Natural killer cell (primary cell): ENCODE data around the gene PTPRA. TPM values are rescaled to one million over a fixed set of nuclear protein-coding genes. Genes with fewer than 3 reads are reported as not detected.

Source experiments
- ATAC-seq, 3 donors: fragments of 150-1000 bp in 2 of 3; fragments of 200-7000 bp in 1 of 3; cut with Tn5 transposase; 1 replicate in 1 of 3; 2 replicates in 2 of 3; pipeline ENCODE4 v1.10.0; 2021; ENCODE audit warnings: mild to moderate bottlenecking in 2 of 3, moderate library complexity in 2 of 3
- DNase-seq, 2 donors: peaks; one replicate each; pipeline versions ENCODE4 v3.0.0 to v3.0.0-alpha.2; 2013 to 2021; ENCODE audit warnings: mixed read lengths in 1 of 2
- H3K27ac ChIP-seq: one replicate; pipeline ENCODE4 v1.5.1; 2013; ENCODE audit warnings: mild to moderate bottlenecking, low read length
- H3K27me3 ChIP-seq: one replicate; pipeline ENCODE4 v1.6.1; 2013; ENCODE audit warnings: low read length; ENCODE audit not compliant: control insufficient read depth, insufficient read depth
- H3K36me3 ChIP-seq: one replicate; pipeline ENCODE4 v1.6.1; 2013; ENCODE audit warnings: low read length; ENCODE audit not compliant: control insufficient read depth, insufficient read depth
- H3K4me1 ChIP-seq: one replicate; pipeline ENCODE4 v1.6.1; 2013; ENCODE audit warnings: low read length; ENCODE audit not compliant: control insufficient read depth, insufficient read depth
- H3K4me3 ChIP-seq: one replicate; pipeline ENCODE4 v1.5.1; 2013; ENCODE audit warnings: low read length
- H3K9me3 ChIP-seq: one replicate; pipeline ENCODE4 v1.6.1; 2013; ENCODE audit warnings: low read length; ENCODE audit not compliant: control insufficient read depth, insufficient read depth
- H3K27ac Mint-ChIP-seq, 2 donors: one replicate each; pipeline ENCODE4 v1.8.0; 2022; ENCODE audit warnings: mild to moderate bottlenecking in 2 of 2, mixed read lengths in 2 of 2, moderate library complexity in 1 of 2
- H3K27me3 Mint-ChIP-seq, 2 donors: one replicate each; pipeline ENCODE4 v1.8.0; 2022; ENCODE audit warnings: low read depth in 2 of 2, mixed read lengths in 2 of 2
- H3K36me3 Mint-ChIP-seq: one replicate; pipeline ENCODE4 v1.8.0; 2022; ENCODE audit warnings: mixed read lengths
- H3K4me1 Mint-ChIP-seq, 2 donors: one replicate each; pipeline ENCODE4 v1.8.0; 2022; ENCODE audit warnings: mixed read lengths in 2 of 2
- H3K4me3 Mint-ChIP-seq: one replicate; pipeline ENCODE4 v1.8.0; 2022; ENCODE audit warnings: mild to moderate bottlenecking, moderate library complexity, mixed read lengths
- H3K9me3 Mint-ChIP-seq, 2 donors: one replicate each; pipeline ENCODE4 v1.8.0; 2022; ENCODE audit warnings: mixed read lengths in 2 of 2
- whole genome bisulfite sequencing: methylation state at CpG from one replicate; pipeline ENCODE4 v1.1.7; 2013; ENCODE audit warnings: missing lambda C conversion rate; ENCODE audit not compliant: insufficient coverage; 5-methylcytosine and 5-hydroxymethylcytosine counted together
- intact Hi-C: fragments of 100-400 bp; cut with micrococcal nuclease; formaldehyde crosslinking; loops from one replicate; pipeline ENCODE4 v1.14.2; 2022
- total RNA-seq, 4 donors: library from RNA; stranded (reverse); fragments of 120-200 nt in 1 of 4; gene quantifications; one replicate each; pipeline versions ENCODE4 v1.2.3 to v1.2.4, GENCODE V29; 2013 to 2022
- TF ChIP-seq, protein P1 (sequence below): fragments of 200-600 bp; IDR thresholded peaks from one replicate; pipeline ENCODE4 v1.8.0; 2022; ENCODE audit warnings: antibody characterized with exemption

PTPRA gene
- total RNA-seq, 3 donors from 2014 or later (not counting 1 experiment from before 2014, with no cell fraction given), result 125 to 172 (median 141) TPM

GRCh38 chr20:2867081-2867864, 6.0 kb upstream of the PTPRA start:
- peak overlapping the region; percentile 13 for H3K4me3 Mint-ChIP-seq
- H3K27ac Mint-ChIP-seq, result peak overlapping the region; percentile 89 to 97
- Histone ChIP-seq H3K4me1 (peaks cover 70% of the 10 kb centered on the region), H3K27ac (peak overlapping the region; percentile 63), H3K27me3 (no peaks in the 10 kb centered on the region), H3K9me3 (no peaks in the 10 kb centered on the region), H3K4me3 (no peak overlapping the region), H3K36me3 (peaks cover 19% of the 10 kb centered on the region)
- H3K36me3 Mint-ChIP-seq, result no peaks in the 10 kb centered on the region
- 63% methylated on average over 11 of the region's 12 CpGs for WGBS
- TF ChIP-seq, protein P1, sequence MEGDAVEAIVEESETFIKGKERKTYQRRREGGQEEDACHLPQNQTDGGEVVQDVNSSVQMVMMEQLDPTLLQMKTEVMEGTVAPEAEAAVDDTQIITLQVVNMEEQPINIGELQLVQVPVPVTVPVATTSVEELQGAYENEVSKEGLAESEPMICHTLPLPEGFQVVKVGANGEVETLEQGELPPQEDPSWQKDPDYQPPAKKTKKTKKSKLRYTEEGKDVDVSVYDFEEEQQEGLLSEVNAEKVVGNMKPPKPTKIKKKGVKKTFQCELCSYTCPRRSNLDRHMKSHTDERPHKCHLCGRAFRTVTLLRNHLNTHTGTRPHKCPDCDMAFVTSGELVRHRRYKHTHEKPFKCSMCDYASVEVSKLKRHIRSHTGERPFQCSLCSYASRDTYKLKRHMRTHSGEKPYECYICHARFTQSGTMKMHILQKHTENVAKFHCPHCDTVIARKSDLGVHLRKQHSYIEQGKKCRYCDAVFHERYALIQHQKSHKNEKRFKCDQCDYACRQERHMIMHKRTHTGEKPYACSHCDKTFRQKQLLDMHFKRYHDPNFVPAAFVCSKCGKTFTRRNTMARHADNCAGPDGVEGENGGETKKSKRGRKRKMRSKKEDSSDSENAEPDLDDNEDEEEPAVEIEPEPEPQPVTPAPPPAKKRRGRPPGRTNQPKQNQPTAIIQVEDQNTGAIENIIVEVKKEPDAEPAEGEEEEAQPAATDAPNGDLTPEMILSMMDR, result no peak
- no peaks in the 10 kb centered on the region for H3K27me3 Mint-ChIP-seq
- DNase-seq, result no peak
- H3K4me1 Mint-ChIP-seq, result peaks cover 61 to 67% of the 10 kb centered on the region in 2 donors
- H3K9me3 Mint-ChIP-seq, result no peaks in the 10 kb centered on the region
- intact Hi-C loops, result no loop called here
- ATAC-seq, result no peak

DNA sequence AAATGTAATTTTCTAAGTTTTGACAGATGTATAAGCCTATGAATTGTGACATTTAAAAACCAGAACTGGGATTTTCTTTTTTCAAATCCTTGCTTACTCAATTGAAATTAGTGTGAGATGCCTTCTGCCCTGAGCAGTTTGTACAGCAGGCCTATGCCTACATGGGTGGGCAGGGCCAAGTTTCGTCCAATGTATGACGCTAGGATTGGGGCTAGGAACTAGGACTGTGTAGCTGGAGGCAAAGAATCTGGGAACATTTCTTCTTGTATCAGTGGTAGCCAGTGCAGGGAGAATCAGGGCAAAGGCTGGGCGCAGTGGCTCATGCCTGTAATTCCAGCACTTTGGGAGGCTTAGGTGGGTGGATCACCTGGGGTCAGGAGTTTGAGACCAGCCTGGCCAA, 3.9 kb upstream of the PTPRA start:
- peaks cover 72% of the 10 kb centered on the region for H3K4me1 ChIP-seq
- Mint-ChIP-seq H3K4me3 (peak overlapping the region; percentile 32), H3K9me3 (no peaks in the 10 kb centered on the region), H3K27me3 (no peaks in the 10 kb centered on the region), H3K4me1 (peaks cover 67 to 74% of the 10 kb centered on the region in 2 donors), H3K36me3 (no peaks in the 10 kb centered on the region), H3K27ac (peak overlapping the region; percentile 41 to 43)
- intact Hi-C loops, result no loop called here
- ATAC-seq (no peak), DNase-seq (no peak)
- no peaks in the 10 kb centered on the region for H3K27me3 ChIP-seq
- 97% methylated on average over 3 of the region's 3 CpGs for WGBS
- no peaks in the 10 kb centered on the region for H3K9me3 ChIP-seq
- H3K4me3 ChIP-seq, result no peak overlapping the region
- H3K27ac ChIP-seq, result no peak overlapping the region
- H3K36me3 ChIP-seq, result peaks cover 11% of the 10 kb centered on the region
- TF ChIP-seq, protein P1, result no peak

- no peaks in the 10 kb centered on the region for H3K36me3 Mint-ChIP-seq
- intact Hi-C loops, result loop anchor here (5.0 kb wide), 1 partner anchor 36 kb away; no protein-coding TSS in a partner anchor
Observed at GRCh38 chr20:2871111-2871465, 2.2 kb upstream of the PTPRA start.

More at GRCh38 chr20:2871111-2871465, 2.2 kb upstream of the PTPRA start:
- 66% methylated on average over 2 of the region's 2 CpGs for WGBS
- Mint-ChIP-seq H3K9me3 (no peaks in the 10 kb centered on the region), H3K4me3 (peak overlapping the region; percentile 91), H3K27me3 (no peaks in the 10 kb centered on the region), H3K4me1 (peaks cover 70 to 74% of the 10 kb centered on the region in 2 donors), H3K27ac (peak overlapping the region; percentile 74 to 85)
- H3K36me3 ChIP-seq, result peaks cover 5% of the 10 kb centered on the region
- no peak overlapping the region for H3K4me3 ChIP-seq
- TF ChIP-seq, protein P1, result no peak
- H3K4me1 ChIP-seq, result peaks cover 69% of the 10 kb centered on the region
- H3K27me3 ChIP-seq, result no peaks in the 10 kb centered on the region
- H3K27ac ChIP-seq, result no peak overlapping the region
- DNase-seq (no peak), ATAC-seq (no peak)
- no peaks in the 10 kb centered on the region for H3K9me3 ChIP-seq
